ENCODE results near the gene TMCO2.

TMCO2 gene

GRCh38 chr1:40258445-40258769 is 10.7 kb downstream of the TMCO2 start:
- no peak for DNase-seq

DNA sequence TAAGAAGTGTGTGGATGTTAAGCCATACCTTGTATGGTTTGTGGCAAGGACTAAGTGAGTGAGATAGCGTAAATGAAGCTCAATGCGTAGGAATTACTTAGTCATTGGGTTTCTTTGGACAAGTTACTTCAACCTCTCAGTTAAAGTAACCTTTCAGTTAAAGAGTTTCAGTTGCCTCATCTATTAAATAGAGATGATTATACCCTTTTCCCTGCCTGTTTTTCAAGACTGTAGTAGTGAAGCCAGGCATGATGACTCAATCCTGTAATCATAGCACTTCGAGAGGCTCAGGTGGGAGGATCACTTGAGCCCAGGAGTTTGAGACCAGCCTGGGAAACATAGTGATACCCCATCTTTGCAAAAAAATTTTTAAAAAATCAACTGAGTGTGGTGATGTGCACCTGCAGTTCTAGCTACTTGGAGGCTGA is 16.6 kb downstream of the TMCO2 start:
- DNase-seq, result no peak

DNA sequence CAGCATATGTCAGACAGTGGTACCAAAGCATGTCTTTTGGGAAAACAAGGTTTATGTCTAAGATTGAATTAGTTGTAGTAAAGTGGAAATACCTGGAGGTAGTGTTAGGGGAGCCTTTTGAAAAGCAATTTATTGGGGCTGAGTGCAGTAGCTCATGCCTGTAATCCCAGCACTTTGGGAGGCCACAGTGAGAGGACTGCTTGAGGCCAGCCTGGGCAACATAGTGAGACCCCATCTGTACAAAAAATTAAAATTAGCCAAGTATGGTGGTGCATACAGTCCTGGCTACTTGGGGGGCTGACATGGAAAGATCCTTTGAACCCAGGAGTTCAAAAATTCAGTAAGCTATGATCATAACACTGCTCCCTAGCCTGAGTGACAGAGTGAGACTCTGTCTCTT is 17.6 kb downstream of the TMCO2 start:
- no peak for DNase-seq

- DNase-seq, result no peak
These were observed 18.2 kb downstream of the TMCO2 start for GRCh38 chr1:40265919-40266318.

DNA sequence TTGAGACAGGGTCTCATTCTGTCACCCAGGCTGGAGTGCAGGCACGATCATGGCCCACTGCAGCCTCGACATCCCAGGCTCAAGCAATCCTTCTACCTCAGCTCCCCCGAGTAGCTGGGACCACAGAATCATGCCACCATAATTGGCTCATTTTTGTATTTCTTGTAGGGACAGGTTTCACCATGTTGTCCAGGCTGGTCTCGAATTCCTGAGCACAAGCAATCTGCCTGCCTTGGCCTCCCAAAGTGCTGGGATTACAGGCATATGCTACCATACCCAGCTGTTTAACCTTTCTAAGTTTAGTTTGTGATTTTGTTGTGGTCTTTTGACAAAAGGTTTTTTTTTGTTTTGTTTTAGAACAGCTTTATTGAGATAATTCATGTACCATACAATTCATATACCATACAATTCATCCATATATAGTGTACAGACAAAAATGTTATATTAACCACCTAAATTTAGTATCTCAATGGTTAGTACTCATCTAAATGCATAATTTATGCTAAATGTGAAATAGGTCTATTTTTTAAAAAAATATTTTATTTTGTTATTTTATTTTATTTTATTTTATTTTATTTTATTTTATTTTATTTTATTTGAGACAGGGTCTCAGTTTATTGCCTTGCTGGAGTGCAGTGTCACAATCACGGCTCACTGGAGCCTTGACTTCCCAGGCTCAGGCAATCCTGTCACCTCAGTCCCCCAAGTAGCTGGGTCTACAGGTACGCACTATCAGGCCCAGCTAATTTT is 19.2 kb downstream of the TMCO2 start:
- no peak for DNase-seq

DNA sequence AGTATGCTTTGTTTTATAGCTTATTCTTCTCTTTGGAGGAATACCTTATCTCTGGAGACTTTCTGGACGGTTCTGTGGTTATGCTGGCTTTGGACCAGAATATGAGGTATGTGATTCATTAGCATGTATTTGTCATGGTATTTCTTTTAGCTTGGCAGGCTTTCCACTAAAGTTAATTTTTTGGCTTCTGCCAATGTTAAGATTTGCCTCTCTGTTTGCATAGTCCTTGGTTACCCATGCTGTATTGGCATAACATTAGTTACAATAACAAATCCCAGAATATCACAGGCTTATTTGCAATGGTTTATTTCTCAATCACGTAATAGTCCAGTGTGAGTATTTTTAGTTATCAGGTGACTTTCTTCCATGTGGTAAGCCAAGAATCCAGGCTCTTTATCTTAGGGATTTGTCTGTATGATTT is 20.0 kb downstream of the TMCO2 start:
- DNase-seq, result no peak

DNA sequence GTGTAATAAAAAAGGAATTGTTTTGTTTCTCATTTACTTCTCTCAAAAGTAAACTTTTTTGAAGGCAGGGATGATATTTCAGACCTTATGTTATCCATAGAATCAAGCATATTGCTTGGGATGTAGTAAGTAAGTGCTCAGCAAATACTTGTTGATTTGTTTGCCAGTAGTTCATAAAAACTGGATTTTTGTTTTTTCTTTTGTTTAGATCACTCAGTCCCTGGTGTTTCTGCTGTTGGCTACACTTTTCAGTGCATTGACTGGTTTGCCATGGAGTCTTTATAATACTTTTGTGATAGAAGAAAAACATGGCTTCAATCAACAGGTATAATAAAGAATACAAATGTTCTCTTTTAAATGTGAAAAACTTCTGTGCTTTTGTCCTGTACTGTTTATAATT is 20.5 kb downstream of the TMCO2 start:
- no peak for DNase-seq

DNA sequence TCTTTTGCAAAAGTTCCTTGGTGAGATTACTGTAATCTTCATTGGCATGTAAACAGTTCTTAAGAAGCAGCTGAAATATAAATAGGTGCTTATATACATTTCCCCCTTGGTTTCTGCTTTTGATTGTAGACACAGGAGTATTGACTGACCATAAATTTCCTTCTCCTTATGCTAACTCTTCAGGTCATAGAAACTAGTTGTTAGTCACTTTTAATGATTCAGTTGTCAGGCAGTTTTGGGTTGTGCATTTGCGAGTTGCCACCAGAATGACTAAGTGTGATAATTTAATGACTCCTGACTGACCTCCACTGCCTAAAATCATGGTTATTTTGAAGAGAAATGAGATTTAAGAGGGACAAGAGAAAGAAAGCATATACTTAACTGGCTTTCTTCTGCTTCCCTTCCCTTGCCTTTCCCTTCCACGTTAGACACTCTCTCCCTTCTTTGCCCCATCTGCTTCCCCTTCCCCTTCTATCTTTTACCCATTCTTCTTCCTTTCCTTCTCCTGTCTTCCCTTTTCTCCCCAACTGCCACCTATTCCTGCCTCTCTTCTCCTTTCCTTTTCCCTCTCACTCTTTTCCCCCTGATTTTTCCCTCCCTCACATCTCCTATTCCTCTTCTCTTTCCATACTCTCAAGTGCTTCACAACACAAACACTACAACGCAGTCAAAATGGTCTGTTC is 22.6 kb downstream of the TMCO2 start:
- no peak for DNase-seq

GRCh38 chr1:40272653-40273213 is 25.0 kb downstream of the TMCO2 start:
- no peak for DNase-seq

- DNase-seq, result no peak
These were observed 25.9 kb downstream of the TMCO2 start for GRCh38 chr1:40273547-40274166.

- no peak for DNase-seq
These were observed 26.6 kb downstream of the TMCO2 start for GRCh38 chr1:40274331-40274730.

DNA sequence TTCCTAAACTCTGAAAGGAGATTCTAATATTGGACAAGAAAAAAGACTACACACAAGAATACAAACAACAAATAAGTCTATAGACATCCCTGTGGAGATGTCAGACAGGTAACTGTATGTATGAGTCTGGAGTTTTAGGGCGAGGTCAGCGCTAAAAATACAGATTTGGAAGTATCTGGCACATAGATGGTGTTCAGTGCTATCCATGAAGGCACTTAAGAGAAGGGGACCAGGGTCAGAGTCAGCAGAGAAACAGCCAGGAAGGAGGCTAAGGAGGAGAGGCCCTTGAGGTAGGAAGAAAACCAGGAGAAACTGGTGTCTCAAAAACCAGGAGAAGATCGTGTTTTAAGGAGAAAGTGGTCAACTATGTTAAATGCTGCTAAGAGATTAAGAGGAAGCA is 28.4 kb downstream of the TMCO2 start:
- DNase-seq, result no peak

DNA sequence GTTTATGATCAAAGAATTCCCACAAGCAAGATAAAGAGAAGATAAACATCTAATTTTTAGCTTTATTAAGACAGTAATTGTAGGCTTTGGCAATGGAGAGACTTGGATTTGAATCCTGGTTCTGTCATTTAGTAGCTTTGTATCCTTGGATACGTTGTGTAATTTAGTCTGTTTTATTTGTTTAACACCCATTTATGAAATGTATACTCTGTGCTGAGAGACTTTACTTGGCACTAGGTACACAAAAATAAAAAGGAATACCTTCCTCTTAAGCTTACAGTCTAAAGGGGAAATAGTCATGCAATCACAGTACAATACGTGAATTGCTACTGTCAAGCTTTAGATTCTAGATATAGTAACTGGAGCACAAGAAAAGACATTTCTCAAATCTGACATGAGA is 34.1 kb downstream of the TMCO2 start:
- DNase-seq, result peak; percentile 72

- DNase-seq, result no peak
These were observed 43.6 kb downstream of the TMCO2 start for GRCh38 chr1:40291293-40291692.

DNA sequence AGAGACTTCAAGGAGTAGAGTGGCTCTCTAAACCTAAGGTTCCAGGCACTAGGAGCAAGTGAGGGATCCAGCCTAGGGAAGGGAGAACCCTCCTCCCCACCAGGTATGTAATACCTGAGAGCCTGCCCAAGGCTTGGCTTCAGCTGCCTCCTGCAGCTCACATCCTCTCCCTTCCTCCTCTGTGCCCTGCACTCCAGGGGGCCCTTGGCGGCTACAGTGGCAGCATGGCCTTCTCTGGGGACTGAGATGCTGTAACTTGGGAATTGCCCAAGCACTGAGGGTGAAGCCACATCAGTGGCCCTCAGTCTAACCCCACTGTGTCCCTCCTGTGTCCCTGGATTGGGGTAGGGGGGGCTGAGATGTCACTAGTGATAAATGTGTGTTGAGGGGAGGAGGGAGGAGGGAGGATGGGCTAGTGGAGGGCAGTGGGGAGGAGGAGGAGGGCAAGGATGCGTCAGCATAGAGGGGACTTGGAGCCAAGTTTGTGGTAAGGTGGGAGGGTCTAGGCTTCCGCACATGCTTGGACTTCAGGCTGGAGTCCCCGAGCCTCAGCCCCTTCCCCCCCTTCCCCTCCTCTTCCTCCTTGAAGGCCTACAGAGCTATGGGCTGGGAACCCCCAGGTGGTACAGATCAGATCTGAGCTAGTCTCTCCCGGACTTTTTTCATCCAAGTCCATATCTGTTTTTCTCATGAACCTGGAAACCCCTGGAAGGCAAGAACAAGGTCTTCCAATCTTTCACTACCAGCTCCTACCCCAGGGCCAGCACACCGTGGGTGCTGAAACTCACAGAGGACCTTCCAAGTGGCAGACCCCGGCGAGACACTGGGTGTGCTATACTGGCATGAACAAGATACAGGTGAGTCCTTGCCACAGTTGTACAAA is 51.9 kb downstream of the TMCO2 start:
- DNase-seq, result no peak

GRCh38 chr1:40300249-40300567 is 52.5 kb downstream of the TMCO2 start:
- DNase-seq, result no peak

GRCh38 chr1:40300651-40301050 is 52.9 kb downstream of the TMCO2 start:
- no peak for DNase-seq

- DNase-seq, result no peak
These were observed 53.3 kb downstream of the TMCO2 start for GRCh38 chr1:40301066-40301465.
